Natural killer cell treated with Interleukin-12 subunit alpha and Interleukin-12 subunit beta and Interleukin-15 and Interleukin-18, amount 100 ng/mL, for 72 hours (primary cell): ENCODE data around the gene PLEKHM1. TPM values are rescaled to one million over a fixed set of nuclear protein-coding genes. Genes with fewer than 3 reads are reported as not detected.
"Not testable (repeated sequence)": the region's sequence is repeated elsewhere in the genome, so short reads cannot be mapped to it uniquely, and the experiment has no call there.

Experiments used
- ATAC-seq, 2 donors: fragments of 150-1000 bp; cut with Tn5 transposase in 1 of 2; sonication (Bioruptor Pico), chemical (Tn5 transposase) in 1 of 2; 2 replicates each; pipeline ENCODE4 v1.10.0; 2021
- DNase-seq: peaks from one replicate; pipeline ENCODE4 v3.0.0; 2022; ENCODE audit warnings: low spot score
- H3K27ac Mint-ChIP-seq, 2 donors: 1 replicate in 1 of 2; 2 replicates in 1 of 2; pipeline ENCODE4 v1.8.0; 2022; ENCODE audit warnings: mixed read lengths in 2 of 2, mild to moderate bottlenecking in 1 of 2, moderate library complexity in 1 of 2
- H3K27me3 Mint-ChIP-seq, 2 donors: 1 replicate in 1 of 2; 2 replicates in 1 of 2; pipeline ENCODE4 v1.8.0; 2022; ENCODE audit warnings: mixed read lengths in 2 of 2
- H3K36me3 Mint-ChIP-seq: one replicate; pipeline ENCODE4 v1.8.0; 2022; ENCODE audit warnings: mixed read lengths
- H3K4me1 Mint-ChIP-seq, 2 donors: 1 replicate in 1 of 2; 2 replicates in 1 of 2; pipeline ENCODE4 v1.8.0; 2022; ENCODE audit warnings: low read depth in 2 of 2, mixed read lengths in 2 of 2, mild to moderate bottlenecking in 1 of 2
- H3K4me3 Mint-ChIP-seq: one replicate; pipeline ENCODE4 v1.8.0; 2022; ENCODE audit warnings: mixed read lengths
- H3K9me3 Mint-ChIP-seq: 2 replicates; pipeline ENCODE4 v1.8.0; 2022; ENCODE audit warnings: mixed read lengths
- total RNA-seq, 2 donors: library from RNA; stranded (reverse); gene quantifications; one replicate each; pipeline ENCODE4 v1.2.3, GENCODE V29; 2022

PLEKHM1 gene
- total RNA-seq: 10 to 100 TPM; 63.1 to 68.1 TPM

DNA sequence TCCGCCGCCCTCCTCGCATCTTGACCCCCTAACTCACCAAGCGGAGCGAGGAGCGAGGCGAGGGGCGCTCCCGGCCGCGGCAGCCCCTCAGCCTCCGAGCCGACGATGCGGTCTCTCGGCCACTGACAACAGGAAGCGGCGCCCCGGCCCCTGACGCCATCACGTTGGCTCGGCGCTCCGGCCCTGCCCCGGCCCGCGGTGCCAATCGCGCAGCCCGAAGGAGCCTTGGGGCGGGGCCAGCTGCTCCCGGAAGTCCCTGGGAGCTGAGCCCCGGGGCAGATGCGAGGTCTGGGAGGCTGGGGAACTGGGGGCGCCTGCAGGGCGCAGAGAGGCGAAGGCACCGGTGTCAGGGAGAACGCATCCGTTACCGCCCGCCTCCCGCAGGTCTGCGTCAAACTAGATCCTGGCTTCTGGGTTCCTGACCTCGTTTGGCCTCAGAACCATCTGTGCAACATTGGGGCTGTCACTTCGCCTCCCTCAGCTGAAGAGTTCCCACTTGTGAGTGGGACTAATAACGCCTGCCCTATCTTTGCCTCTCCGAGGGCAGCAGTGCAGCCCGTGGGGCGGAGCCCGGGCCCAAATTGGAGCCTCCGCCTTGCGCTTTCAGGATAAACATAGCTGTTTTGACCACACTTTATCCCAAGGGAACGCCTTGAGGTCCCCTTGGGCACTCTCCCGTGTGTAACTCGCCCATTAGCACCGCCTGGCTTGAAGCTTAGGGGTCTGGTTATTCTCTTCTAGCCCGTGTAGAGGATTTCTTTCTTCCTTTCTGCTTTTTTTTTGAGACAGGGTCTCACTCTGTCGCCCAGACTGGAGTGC lies at the start of gene PLEKHM1:
Gene PLEKHM1, minus strand, starts transcription at position 107 of the 819 bp plus-strand sequence. CDS start 8,237 bp downstream, outside the sequence.
- Mint-ChIP-seq H3K4me3 (peak within 1 kb of the TSS; percentile 98), H3K27ac (peak within 1 kb of the TSS; percentile 83 to 94)

DNA sequence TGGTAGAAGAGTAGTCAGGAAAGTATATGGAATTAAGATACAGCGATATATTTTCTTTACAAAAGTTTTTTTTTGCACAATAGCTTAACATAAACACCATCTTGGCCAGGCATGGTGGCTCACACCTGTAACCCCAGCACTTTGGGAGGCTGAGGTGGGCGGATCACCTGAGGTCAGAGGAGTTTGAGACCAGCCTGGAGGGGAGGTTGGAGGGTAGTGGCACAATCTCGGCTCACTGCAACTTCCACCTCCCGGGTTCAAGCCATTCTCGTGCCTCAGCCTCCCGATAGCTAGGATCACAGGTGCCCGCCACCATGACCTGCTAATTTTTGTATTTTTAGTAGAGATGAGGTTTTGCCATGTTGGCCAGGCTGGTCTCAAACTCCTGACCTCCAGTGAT lies 47.6 kb upstream of the PLEKHM1 start:
- DNase-seq, H3K9me3 Mint-ChIP-seq, H3K4me3 Mint-ChIP-seq, H3K27ac Mint-ChIP-seq, H3K27me3 Mint-ChIP-seq, H3K36me3 Mint-ChIP-seq, ATAC-seq, H3K4me1 Mint-ChIP-seq: not testable (repeated sequence)

More for the DNA sequence above, at the start of gene PLEKHM1:
- peaks cover 25 to 28% of the 10 kb centered on the region in 2 donors for H3K4me1 Mint-ChIP-seq
- peak; percentile 90 for DNase-seq
- H3K9me3 Mint-ChIP-seq, H3K27me3 Mint-ChIP-seq, H3K36me3 Mint-ChIP-seq: not testable (repeated sequence)
- ATAC-seq: peak; percentile 99

DNA sequence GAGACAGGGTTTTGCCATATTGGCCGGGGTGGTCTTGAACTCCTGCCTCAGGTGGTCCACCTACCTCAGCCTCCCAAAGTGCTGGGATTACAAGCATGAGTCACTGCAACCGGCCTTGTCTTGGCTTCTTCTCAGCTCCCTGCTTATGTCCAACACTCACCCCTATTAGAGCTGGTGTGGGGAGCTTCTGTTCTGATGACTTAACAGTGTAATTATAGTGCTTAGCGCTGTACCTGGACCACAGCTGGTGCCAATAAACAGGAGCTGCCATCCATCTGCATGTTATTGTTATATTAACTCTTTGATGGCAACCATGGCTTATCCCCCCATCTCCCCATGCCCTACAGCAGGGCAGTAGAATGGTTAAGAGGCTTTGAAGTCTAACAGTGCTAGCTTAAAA lies 15.6 kb upstream of the PLEKHM1 start:
- DNase-seq, ATAC-seq, H3K4me1 Mint-ChIP-seq, H3K27me3 Mint-ChIP-seq, H3K36me3 Mint-ChIP-seq, H3K9me3 Mint-ChIP-seq, H3K4me3 Mint-ChIP-seq, H3K27ac Mint-ChIP-seq: not testable (repeated sequence)

DNA sequence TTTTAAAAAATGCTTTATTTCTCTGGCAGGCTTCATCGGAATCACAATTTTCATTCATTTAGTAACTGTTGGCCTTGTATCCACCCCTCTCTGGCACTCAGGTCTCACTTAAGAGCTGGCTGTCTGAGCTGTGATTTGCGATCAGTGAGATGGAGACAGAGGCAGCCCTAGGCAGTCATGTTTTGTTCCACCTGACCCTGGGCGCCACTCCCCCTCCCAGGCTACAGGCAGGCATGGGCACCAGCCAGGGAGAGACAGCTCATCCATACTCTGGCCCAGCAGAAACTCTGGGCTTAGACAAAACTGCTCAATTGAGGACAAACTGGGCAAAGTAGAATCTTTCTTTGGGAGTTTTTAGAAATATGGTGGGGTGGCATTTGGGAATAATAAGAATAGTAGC lies 14.7 kb upstream of the PLEKHM1 start:
- not testable (repeated sequence) for H3K36me3 Mint-ChIP-seq, H3K9me3 Mint-ChIP-seq, H3K27ac Mint-ChIP-seq, H3K4me1 Mint-ChIP-seq, DNase-seq, H3K4me3 Mint-ChIP-seq, ATAC-seq, H3K27me3 Mint-ChIP-seq

DNA sequence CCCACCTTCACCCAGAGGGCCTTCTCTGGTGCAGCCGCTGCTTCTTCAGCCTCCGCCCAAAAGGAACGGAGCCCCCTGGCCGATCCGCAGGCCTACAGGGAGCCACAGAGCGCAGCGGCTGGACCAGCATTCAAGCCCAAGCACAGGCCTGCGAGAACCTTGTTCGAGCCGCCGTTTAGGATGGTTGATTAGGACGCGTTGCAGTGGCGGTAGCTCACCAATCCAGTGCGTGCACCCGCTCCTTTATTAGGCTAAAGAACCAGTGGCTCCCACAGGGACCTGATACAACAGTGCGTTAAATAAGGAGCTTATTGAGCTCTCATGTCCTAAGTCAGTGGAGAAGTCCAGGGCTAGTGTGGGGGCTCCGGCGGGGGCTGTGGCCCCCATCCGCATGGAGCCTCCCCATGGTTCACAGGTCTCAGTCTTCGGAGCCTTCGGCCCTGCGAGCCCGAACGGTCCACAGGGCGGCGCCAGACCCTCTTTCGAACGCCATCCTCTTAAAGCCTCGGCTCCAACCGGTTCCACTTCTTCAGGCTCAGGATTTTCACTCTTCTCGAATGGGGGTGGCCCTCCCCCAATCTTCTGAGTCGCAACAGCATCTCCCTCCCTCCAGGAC lies 10.7 kb upstream of the PLEKHM1 start:
- DNase-seq, H3K9me3 Mint-ChIP-seq: not testable (repeated sequence)

DNA sequence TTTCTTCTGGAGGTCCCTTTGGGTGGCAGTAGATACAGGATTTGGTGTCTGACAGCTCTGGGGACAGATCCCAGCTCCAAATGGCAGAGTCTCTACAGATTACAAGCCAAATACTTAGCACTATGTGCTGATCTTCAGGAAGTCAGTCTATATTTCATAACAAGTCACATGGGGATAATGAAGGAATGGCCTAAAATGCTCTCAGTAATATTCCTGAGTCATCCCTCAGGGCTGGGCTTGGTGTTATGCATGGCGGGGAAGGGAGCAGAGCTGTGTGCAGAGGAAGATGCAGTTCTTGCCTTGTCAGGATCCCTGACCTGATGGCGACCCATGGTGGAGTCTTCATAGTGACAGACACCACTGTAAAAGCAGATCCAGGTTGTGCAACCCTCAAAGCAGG lies 10.0 kb upstream of the PLEKHM1 start:
- not testable (repeated sequence) for H3K27me3 Mint-ChIP-seq, H3K27ac Mint-ChIP-seq, H3K9me3 Mint-ChIP-seq, ATAC-seq, DNase-seq, H3K36me3 Mint-ChIP-seq, H3K4me1 Mint-ChIP-seq, H3K4me3 Mint-ChIP-seq

More for the DNA sequence above, 10.7 kb upstream of the PLEKHM1 start:
- H3K27me3 Mint-ChIP-seq, H3K27ac Mint-ChIP-seq, ATAC-seq, H3K36me3 Mint-ChIP-seq, H3K4me1 Mint-ChIP-seq, H3K4me3 Mint-ChIP-seq: not testable (repeated sequence)

DNA sequence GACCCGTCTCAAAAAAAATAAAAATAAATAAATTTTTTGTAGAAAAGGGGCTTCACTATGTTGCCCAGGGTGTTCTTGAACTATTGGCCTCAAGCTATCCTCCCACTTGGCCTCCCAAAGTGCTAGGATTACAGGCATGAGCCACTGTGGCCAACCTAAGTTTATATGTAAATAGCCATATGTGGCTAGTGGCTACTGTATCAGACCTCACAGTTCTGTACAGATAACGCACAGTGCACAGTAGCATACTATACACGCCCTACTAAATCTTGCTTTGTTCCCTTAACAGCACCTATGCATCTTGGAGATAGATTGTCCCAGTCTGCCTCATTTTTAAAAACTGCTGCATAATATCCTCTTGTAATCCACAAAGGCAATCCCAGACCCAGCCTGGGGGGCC lies 8.7 kb upstream of the PLEKHM1 start:
- H3K36me3 Mint-ChIP-seq, H3K27ac Mint-ChIP-seq, H3K27me3 Mint-ChIP-seq, H3K4me3 Mint-ChIP-seq, DNase-seq, H3K9me3 Mint-ChIP-seq, H3K4me1 Mint-ChIP-seq, ATAC-seq: not testable (repeated sequence)

DNA sequence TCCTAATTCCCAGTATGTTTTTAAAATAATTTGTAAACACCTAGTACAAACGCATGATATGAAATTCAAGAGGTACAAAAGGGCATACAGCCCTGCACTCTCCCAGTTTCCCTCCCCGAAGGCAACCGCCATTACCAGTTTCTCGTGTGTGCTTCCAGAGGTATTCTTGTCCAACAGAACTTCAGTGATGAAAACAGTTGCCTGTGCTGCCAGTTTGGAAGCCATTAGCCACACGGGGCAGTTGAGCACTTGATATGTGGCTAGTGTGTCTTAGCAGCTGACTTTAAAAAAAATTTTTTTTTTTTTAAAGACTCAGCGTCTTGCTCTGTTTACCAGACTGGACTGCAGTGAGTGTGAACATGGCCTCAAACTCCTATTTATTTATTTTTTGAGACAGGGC lies 7.9 kb upstream of the PLEKHM1 start:
- H3K27ac Mint-ChIP-seq, H3K27me3 Mint-ChIP-seq, H3K9me3 Mint-ChIP-seq, H3K36me3 Mint-ChIP-seq, ATAC-seq, H3K4me1 Mint-ChIP-seq, DNase-seq, H3K4me3 Mint-ChIP-seq: not testable (repeated sequence)

DNA sequence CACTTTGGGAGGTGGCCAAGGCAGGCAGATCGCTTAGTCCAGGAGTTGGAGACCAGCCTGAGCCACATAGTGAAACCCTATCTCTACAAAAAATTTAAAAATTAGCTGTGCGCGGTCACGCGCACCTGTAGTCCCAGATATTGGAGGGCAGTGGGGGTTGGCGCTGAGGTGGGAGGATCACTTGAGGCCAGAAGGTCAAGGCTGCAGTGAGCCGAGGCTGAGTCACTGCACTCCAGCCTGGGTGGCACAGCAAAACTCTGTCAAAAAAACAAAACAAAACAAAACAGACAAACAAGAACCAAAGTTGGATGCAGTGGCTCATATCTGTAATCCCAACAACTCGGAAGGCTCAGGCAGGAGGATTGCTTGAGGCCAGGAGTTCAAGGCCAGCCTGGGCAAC lies 6.9 kb upstream of the PLEKHM1 start:
- H3K27me3 Mint-ChIP-seq, H3K4me3 Mint-ChIP-seq, DNase-seq, H3K36me3 Mint-ChIP-seq, H3K27ac Mint-ChIP-seq, H3K4me1 Mint-ChIP-seq, ATAC-seq, H3K9me3 Mint-ChIP-seq: not testable (repeated sequence)

DNA sequence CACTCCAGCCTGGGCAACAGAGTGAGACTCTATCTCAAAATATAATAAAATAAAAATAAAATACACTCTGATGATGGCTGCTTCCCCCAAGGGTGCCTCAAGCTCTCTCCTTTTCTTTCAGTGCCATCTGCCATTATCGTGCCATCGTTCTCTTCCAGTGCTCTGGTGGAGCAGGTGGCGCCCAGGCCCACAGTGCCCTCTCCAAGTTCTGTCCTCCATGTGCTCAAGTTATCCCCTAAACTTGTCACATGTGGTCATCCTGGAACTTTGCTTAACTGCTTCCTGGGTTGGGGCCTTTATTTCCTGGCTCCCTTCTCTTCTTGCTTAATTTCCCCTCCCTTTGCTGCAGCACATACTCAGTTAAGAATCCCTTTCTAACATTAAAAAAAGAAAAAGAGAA lies 6.0 kb upstream of the PLEKHM1 start:
- H3K9me3 Mint-ChIP-seq, H3K27me3 Mint-ChIP-seq, ATAC-seq, DNase-seq, H3K4me3 Mint-ChIP-seq, H3K36me3 Mint-ChIP-seq, H3K27ac Mint-ChIP-seq, H3K4me1 Mint-ChIP-seq: not testable (repeated sequence)

DNA sequence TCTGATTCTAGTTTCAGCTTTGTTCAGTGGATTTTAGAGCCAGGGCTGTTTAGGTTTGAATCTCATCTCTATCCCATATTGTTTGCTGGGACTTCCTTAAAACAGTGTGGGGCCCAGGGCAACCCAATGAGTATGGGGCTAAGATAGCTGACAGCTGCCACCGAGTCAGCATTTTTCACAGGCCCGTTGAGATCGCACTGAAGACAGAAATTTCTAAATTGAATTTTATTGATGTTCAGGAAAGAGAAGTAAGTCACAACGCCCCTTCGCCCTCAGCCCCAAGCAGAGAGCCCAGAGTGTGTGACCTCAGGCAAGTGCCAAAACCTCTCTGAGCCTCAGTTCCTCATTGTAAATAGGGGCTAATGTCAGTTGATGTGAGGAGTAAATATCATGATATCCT lies 4.0 kb upstream of the PLEKHM1 start:
- not testable (repeated sequence) for H3K27ac Mint-ChIP-seq, DNase-seq, H3K27me3 Mint-ChIP-seq, ATAC-seq, H3K9me3 Mint-ChIP-seq, H3K4me3 Mint-ChIP-seq, H3K36me3 Mint-ChIP-seq
- peaks cover 8 to 10% of the 10 kb centered on the region in 2 donors for H3K4me1 Mint-ChIP-seq

DNA sequence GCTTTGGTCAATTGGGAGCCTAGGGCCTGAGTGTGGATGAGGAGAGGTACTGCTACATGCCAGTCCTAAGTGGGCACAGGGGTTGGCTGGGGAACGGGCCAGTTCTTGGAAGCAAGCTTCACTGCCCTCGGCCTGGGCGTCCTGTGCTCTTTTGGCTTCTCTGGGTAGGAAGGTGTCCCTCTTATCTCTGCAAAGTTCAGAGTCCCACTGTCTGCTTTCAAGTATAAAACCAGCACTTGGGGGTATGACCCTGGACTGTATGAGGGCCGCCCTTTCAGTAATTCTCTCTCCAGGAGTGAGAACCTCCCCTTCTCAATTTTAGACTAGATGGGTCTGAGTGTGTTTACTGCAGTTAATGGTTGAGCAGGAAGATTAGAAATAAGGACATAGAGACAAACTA lies 1.6 kb upstream of the PLEKHM1 start:
- H3K4me3 Mint-ChIP-seq, H3K9me3 Mint-ChIP-seq, H3K27me3 Mint-ChIP-seq, H3K36me3 Mint-ChIP-seq, DNase-seq, H3K27ac Mint-ChIP-seq, ATAC-seq: not testable (repeated sequence)
- H3K4me1 Mint-ChIP-seq: peaks cover 25 to 28% of the 10 kb centered on the region in 2 donors

DNA sequence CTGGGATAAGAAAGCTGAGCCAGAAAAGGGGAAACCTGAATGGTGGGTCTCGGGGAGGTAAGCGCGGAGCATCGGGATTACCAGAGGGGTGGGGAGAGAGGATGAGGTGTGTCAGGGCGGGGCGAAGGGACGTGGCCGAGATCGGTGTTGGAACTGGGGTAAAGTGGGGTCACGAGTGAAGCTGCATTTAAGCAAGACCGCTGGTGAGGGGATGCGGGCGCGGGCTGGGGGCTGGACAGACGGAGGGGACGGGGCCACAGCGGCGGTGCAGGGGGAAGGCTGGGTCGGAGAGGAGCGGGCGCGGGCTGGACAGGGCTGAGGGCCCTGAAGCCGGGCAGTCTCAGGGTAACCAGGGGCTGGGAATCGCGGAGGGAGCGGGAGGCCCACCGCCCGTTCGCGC lies 323 bp downstream of the PLEKHM1 start:
- Mint-ChIP-seq H3K4me1 (peaks cover 25 to 28% of the 10 kb centered on the region in 2 donors), H3K4me3 (peak overlapping the region; percentile 98), H3K27ac (peak overlapping the region; percentile 82 to 94)
- H3K27me3 Mint-ChIP-seq, H3K36me3 Mint-ChIP-seq, DNase-seq, H3K9me3 Mint-ChIP-seq: not testable (repeated sequence)
- ATAC-seq: peak; percentile 43 to 58

DNA sequence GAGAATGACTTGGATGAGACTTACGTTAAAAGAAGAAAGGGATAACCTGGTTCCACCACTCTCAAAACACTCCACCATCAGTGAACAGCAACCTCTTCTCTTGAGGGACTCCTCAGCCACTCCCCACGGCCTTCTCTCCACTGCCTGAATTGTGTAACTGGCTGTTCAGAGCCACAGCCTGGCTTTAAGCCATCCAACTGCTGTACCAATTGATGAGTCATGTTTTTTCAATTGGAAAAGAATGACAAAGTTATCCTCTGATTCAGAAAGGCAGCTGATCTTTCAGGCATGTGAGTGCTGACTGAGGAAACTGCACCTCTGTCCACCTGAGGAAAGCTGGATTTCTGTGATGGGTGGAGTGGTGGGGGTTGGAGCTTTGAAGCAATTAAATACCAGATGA lies 2.8 kb downstream of the PLEKHM1 start:
- H3K9me3 Mint-ChIP-seq, H3K27me3 Mint-ChIP-seq, DNase-seq, ATAC-seq, H3K36me3 Mint-ChIP-seq: not testable (repeated sequence)
- H3K27ac Mint-ChIP-seq: peak overlapping the region in 1 of 2 donors; percentile 78
- H3K4me3 Mint-ChIP-seq: peak overlapping the region; percentile 18
- H3K4me1 Mint-ChIP-seq: peaks cover 33 to 36% of the 10 kb centered on the region in 2 donors
